Caco-2 (cell line): Measurements from ENCODE around the gene SLC28A1. TPM values are rescaled to one million over a fixed set of nuclear protein-coding genes. Genes with fewer than 3 reads are reported as not detected.

Experiments
- BruUV-seq: library from RNA; stranded (reverse); fragments of 400-500 nt; replicated peaks from 2 replicates; lab custom pipeline; 2021; lab: Mats Ljungman, UMichigan
- CTCF ChIA-PET: fragments of 300-600 bp; sonication (Branson Sonifier 250); formaldehyde crosslinking; loops from one replicate; lab custom pipeline; 2022; ENCODE audit warnings: antibody characterized with exemption; lab: Charles Lee
- POLR2A ChIA-PET: fragments of 300-600 bp; sonication (Branson Sonifier 250); formaldehyde crosslinking; loops from one replicate; lab custom pipeline; 2022; ENCODE audit warnings: antibody characterized with exemption; lab: Charles Lee
- DNase-seq, 2 experiments: peaks; one replicate each; pipeline versions ENCODE4 v3.0.0 to v3.0.0-alpha.2; 2020 to 2022
- H3K27me3 ChIP-seq: replicated peaks from 2 replicates; pipeline ENCODE4 v1.6.0; 2011; ENCODE audit warnings: low read length; ENCODE audit not compliant: control insufficient read depth, insufficient read depth
- H3K36me3 ChIP-seq: 2 replicates; pipeline ENCODE4 v1.5.1; 2011; ENCODE audit warnings: low read length; ENCODE audit not compliant: control insufficient read depth, insufficient read depth
- H3K4me1 ChIP-seq: fragments of 250-450 bp; sonication (Bioruptor Pico); 2 replicates; pipeline ENCODE4 v1.5.1; 2020; ENCODE audit warnings: mild to moderate bottlenecking
- H3K4me3 ChIP-seq: 2 replicates; pipeline ENCODE4 v1.5.1; 2011; ENCODE audit warnings: low read depth, mild to moderate bottlenecking, control low read depth, low read length
- H3K9me3 ChIP-seq: fragments of 250-450 bp; sonication (Bioruptor Pico); 2 replicates; pipeline ENCODE4 v1.5.1; 2020; ENCODE audit warnings: mild to moderate bottlenecking, moderate library complexity
- H3K27ac Mint-ChIP-seq: one replicate; pipeline ENCODE4 v1.8.0; 2022; ENCODE audit warnings: mixed read lengths; ENCODE audit not compliant: unreplicated experiment
- H3K27me3 Mint-ChIP-seq: one replicate; pipeline ENCODE4 v1.8.0; 2022; ENCODE audit warnings: mixed read lengths; ENCODE audit not compliant: insufficient read depth, unreplicated experiment
- H3K36me3 Mint-ChIP-seq: one replicate; pipeline ENCODE4 v1.8.0; 2022; ENCODE audit warnings: mild to moderate bottlenecking, mixed read lengths; ENCODE audit not compliant: insufficient read depth, unreplicated experiment
- H3K4me1 Mint-ChIP-seq: one replicate; pipeline ENCODE4 v1.8.0; 2022; ENCODE audit warnings: low read depth, mixed read lengths; ENCODE audit not compliant: unreplicated experiment
- H3K4me3 Mint-ChIP-seq: one replicate; pipeline ENCODE4 v1.8.0; 2022; ENCODE audit warnings: mild to moderate bottlenecking, moderate library complexity, mixed read lengths; ENCODE audit not compliant: unreplicated experiment
- H3K9me3 Mint-ChIP-seq: one replicate; pipeline ENCODE4 v1.8.0; 2022; ENCODE audit warnings: mixed read lengths; ENCODE audit not compliant: unreplicated experiment
- CTCF ChIP-seq, 2 experiments: fragments of 200-600 bp in 1 of 2; IDR thresholded peaks; 1 replicate in 1 of 2; 2 replicates in 1 of 2; pipeline versions ENCODE4 v1.5.1 to v1.8.0; 2011 to 2022; ENCODE audit warnings: antibody characterized with exemption in 1 of 2, control low read depth in 1 of 2, inconsistent platforms in 1 of 2, low read depth in 1 of 2, low read length in 1 of 2, mild to moderate bottlenecking in 1 of 2, moderate library complexity in 1 of 2; ENCODE audit not compliant: insufficient read depth in 1 of 2, severe bottlenecking in 1 of 2, unreplicated experiment in 1 of 2
- intact Hi-C: fragments of 100-400 bp; cut with micrococcal nuclease; formaldehyde crosslinking; loops from one replicate; pipeline ENCODE4 v1.10.0; 2022; ENCODE audit not compliant: unreplicated experiment
- total RNA-seq: library from RNA; stranded (reverse); gene quantifications from 2 replicates; pipeline ENCODE4 v1.2.3, GENCODE V29; 2022

Gene SLC28A1
- total RNA-seq, 1 experiment from 2014 or later: not detected

GRCh38 chr15:84869510-84869909 lies 15.0 kb upstream of the SLC28A1 start:
- DNase-seq: no peak
- no peaks in the 10 kb centered on the region for H3K27me3 ChIP-seq
- no peaks in the 10 kb centered on the region for H3K9me3 ChIP-seq
- H3K36me3 Mint-ChIP-seq: no peaks in the 10 kb centered on the region
- no peaks in the 10 kb centered on the region for H3K4me1 ChIP-seq
- no peaks in the 10 kb centered on the region for H3K9me3 Mint-ChIP-seq
- POLR2A ChIA-PET: no interaction called here
- no peak overlapping the region for H3K27ac Mint-ChIP-seq
- H3K27me3 Mint-ChIP-seq: no peaks in the 10 kb centered on the region
- H3K4me3 ChIP-seq: no peak overlapping the region
- CTCF ChIA-PET: no interaction called here
- H3K4me3 Mint-ChIP-seq: no peak overlapping the region
- H3K4me1 Mint-ChIP-seq: no peaks in the 10 kb centered on the region
- no peak for TF ChIP-seq CTCF (IDR thresholded peaks at IDR 0.05; ENCODE audit: insufficient read depth in 1 of 2, low read depth in 1 of 2, low read length in 1 of 2, severe bottlenecking in 1 of 2, unreplicated experiment in 1 of 2)
- intact Hi-C loops: no loop called here
- H3K36me3 ChIP-seq: no peaks in the 10 kb centered on the region
- no TSS peak for BruUV-seq

- BruUV-seq: no TSS peak
- POLR2A ChIA-PET: no interaction called here
- CTCF ChIA-PET: no interaction called here
Measured at GRCh38 chr15:84871428-84871985, 13.0 kb upstream of the SLC28A1 start.

More at GRCh38 chr15:84871428-84871985, 13.0 kb upstream of the SLC28A1 start:
- Histone ChIP-seq H3K9me3 (no peaks in the 10 kb centered on the region), H3K4me1 (no peaks in the 10 kb centered on the region), H3K36me3 (no peaks in the 10 kb centered on the region), H3K4me3 (no peak overlapping the region), H3K27me3 (no peaks in the 10 kb centered on the region)
- Mint-ChIP-seq H3K36me3 (peaks cover 4% of the 10 kb centered on the region), H3K27ac (no peak overlapping the region), H3K27me3 (no peaks in the 10 kb centered on the region), H3K9me3 (no peaks in the 10 kb centered on the region), H3K4me3 (no peak overlapping the region), H3K4me1 (no peaks in the 10 kb centered on the region)
- no peak for TF ChIP-seq CTCF (IDR thresholded peaks at IDR 0.05; ENCODE audit: insufficient read depth in 1 of 2, low read depth in 1 of 2, low read length in 1 of 2, severe bottlenecking in 1 of 2, unreplicated experiment in 1 of 2)
- intact Hi-C loops: no loop called here
- no peak for DNase-seq
